GM19452 (cell line): ENCODE measurements around the gene IGLL1.
"Not testable (repeated sequence)": the region's sequence is repeated elsewhere in the genome, so short reads cannot be mapped to it uniquely, and the experiment has no call there.

Experiments used
- ATAC-seq: cut with Tn5 transposase; IDR thresholded peaks from one replicate; pipeline ENCODE4 v1.9.1; 2021; ENCODE audit not compliant: unreplicated experiment

Gene IGLL1

DNA sequence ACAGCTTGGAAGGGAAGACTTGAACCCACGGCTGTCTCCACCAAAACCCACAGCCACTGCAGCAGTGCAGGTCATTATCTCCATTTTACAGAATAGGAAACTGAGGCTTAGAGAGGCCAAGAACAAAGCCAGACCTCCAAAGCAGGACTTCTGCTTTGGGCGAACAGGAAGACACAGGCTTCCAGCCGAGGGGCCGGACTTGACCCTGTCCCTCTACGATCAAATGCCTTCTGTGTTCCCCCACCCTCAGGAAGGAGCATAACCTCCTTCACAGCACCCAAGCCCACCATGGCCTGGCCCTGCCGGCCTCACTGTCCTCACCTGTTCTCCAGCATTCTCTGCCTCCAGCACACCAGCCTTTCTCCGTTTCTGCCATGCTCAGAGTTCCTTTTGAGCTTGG is 15.8 kb downstream of the IGLL1 start:
- no peak for ATAC-seq

DNA sequence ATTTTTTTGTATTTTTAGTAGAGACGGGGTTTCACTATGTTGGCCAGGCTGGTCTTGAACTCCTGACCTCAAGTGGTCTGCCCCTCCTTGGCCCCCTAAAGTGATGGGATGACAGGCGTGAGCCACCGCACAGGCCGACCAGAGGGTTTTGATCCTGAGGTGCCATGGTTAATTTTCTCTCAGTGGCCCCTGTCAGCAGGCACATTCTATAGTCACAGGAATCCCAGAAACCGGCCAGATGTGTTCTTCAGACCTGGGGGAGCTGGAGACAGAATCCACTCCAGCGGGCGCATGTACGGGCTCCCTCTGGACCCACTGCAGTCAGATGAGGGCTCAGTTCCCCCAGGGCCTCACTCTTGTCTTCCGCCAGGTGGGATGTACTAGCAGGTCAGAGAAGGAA is 17.0 kb downstream of the IGLL1 start:
- no peak for ATAC-seq

DNA sequence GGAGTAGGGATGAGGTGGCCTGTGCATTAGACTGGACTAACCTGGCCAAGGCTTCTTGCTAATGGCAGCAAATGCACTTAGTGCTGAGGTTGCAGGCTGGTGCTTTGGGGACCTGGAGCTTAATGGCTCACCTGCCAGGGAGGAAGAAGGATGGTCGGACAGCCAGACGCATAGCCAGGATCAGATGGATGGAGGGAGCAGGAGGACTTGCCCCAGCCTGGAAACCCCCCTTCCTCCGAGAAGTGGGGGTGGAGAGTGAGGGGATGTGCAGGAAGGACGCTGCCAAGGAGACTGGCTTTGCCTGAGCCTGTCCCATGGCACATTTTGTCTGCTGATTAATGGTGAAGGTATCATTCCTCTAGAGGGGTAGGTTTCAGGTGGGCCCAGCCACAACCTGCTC is 17.9 kb downstream of the IGLL1 start:
- ATAC-seq = no peak

DNA sequence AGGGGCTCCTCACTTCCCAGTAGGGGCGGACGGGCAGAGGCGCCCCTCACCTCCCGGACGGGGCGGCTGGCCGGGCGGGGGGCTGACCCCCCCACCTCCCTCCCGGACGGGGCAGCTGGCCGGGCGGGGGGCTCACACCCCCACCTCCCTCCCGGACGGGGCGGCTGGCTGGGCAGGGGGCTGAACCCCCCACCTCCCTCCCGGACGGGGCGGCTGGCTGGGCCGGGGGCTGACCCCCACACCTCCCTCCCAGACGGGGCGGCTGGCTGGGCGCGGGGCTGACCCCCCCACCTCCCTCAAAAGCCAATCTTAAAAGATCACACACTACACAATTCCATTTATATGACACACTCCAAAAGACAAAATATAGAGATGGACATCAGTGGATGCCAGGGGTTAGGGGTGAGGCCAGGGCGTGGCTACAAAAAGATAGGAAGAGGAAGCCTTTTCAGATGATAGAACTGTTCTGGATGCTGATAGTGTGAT is 19.0 kb downstream of the IGLL1 start:
- not testable (repeated sequence) for ATAC-seq

DNA sequence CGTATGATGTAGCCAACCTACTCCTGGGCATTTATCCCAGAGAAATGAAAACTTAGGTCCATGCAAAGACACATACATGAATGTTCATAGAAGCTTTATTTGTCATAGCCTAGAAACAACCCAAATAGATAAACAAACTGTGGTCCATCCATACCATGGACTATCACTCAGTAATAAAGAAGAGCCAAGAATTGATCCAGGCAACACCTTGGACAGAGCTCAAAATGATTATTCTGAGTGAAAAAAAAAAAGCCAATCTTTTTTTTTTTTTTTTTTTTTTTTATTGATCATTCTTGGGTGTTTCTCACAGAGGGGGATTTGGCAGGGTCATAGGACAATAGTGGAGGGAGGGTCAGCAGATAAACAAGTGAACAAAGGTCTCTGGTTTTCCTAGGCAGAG is 19.9 kb downstream of the IGLL1 start:
- not testable (repeated sequence) for ATAC-seq

DNA sequence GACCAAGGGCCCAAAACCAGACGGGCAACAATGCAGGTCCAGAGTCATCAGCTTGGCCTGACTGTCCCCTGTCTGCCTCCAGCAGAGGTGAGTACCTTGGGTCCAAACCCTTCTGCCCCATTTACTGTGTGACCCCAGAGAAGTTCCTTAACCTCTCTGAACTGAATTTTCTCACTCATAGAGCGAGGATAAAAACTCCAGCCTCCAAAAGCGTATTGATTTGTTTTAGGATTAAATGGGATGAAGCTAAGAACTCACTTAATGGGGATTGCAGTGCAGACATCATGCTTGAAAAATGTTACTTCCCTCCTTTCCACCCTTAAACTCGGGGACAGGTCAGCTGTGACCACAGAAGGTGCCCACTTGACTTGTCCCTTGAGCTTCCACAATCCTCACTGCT is 22.6 kb downstream of the IGLL1 start:
- ATAC-seq = no peak

DNA sequence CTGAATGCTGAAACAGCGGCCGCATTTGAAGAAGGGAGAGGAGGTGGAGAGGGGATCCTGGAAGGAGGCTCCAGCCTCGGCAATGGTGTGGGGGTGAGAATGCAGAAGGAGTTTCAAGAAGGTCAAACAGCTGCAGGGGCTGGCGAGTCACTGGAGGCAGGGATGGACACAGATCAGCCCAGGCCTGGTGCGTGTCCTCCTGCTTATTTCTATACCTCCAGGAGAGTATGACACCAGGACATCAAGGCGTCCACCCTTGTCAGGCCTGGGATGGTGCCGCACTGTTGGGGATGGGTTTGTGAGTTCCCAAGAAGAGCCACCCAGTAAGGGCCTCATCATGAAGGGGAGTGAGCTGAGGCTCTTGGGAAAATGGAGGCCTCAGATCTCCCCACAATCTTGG is 23.1 kb downstream of the IGLL1 start:
- no peak for ATAC-seq

DNA sequence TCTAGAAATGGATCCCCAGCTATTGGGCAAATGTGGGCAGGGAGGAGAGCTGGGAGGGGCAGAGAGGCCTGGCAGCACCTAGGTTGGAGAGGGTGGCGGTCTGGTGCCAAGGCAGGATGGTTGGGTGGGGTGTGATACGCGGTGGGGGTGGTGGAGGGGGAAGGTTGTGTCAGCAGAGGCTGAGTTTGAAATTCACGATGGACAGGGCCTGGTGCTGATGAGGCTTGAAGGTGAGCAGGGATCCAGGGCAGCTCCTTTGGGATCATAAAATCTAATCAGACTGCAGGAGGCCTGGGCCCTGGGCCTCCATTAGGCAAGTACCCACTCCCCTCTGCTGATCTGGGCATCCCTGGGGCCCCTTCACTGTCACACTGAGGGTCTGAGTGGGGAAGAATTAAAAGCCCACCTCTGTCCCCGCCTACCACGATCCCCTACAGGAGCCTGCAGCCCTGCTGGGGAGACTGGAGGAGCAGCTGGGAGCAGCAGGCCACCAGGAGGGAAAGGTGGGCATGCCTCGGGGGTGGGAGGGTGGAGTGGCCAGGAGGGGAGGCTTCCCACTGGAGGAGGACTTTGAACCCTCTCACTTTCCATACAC is 24.0 kb downstream of the IGLL1 start:
- no peak for ATAC-seq

DNA sequence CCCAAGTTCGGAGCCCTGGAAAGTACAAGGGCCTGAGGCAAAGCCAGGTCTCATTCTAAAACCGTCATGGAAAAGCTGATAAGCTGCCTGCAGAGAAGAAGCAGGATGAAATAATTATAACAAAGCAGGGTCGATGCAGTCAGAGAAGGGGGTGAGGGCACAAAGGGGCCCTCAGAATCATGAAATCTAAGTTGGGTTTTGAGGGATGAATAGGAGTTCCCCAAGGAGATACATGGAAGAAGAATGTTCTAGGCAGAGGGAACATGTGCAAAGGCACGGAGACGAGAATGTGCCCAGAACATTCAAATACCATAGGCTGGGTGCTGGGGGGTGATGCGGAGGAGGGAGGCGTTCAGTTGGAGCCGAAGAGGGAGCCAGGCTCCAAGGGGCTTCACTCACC is 25.0 kb downstream of the IGLL1 start:
- ATAC-seq = no peak

DNA sequence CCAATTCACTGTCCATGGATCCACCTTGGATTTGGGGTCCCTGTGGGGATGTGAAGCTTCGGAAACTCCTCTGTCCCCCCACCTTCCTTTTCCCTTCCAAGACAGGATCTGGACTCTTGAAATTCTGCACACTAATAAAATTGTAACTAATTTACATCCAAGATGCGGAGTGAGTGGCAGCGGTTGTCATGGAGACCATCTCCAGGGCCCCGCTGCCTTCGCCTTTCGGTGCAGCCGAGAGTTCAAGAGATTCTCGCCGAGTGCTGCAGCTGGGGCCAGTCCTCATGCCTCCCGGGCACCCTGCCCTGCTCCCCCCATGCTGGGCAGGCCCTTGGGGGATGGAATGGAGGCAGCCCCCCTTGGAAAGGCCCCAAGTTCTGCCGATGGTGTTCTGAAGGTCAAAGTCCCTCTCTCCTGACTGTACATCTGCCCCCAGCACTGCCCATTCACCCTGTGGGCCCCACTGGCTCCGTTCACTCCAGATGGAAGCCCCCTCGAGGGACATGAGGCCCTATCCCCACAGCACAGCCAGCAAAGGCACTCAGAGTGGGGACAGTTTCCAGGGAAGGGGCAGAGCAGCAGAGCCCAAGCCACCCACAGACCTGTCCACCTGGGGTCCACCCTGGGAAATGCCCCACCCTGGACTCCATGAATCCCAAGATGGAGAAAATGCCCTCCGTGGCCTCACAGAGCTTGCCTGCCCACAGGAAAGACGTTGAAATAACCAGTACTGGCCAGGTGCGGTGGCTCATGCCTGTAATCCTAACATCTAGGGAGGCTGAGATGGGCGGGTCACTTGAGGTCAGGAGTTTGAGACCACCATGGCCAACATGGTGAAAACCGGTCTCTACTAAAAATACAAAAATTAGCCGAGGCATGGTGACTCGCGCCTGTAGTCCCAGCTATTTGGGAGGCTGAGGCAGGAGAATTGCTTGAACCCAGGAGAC is 25.9 kb downstream of the IGLL1 start:
- ATAC-seq = no peak

DNA sequence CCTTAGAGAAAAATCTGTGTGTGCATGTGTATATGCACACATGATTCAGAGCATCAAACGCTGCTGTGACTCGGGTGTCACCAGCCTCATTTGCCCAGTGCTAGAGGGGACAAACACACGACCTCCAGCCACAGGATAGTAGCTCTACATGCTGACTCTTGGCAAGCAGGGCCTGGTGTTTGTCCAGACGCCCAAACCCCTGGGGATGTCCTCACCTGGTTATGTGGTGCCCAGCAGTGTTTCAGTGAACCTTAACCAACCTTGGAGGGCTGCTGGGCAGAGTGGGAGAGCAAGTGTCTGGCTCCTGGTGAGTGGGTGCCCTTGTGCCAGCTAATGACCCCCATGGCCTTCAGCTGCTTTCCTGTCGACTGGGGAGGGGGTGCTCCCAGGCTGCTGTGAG is 26.7 kb downstream of the IGLL1 start:
- ATAC-seq = no peak

DNA sequence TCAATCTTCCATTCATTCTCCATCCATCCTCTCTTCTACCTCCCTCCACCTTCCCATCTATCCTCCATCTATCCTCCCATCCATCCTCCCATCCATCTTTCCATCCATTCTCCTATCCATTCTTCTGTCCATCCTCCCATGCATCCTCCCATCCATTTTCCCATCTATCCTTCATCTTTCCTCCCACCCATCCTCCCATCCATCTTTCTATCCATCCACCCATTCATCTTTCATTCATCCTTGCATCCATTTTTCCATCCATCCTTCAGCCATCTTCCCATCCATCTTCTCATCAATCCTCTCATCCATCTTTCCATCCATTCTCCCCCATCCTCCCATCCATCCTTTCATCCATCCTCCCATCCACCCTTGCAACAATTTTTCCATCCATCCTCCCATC is 27.5 kb downstream of the IGLL1 start:
- ATAC-seq = no peak

DNA sequence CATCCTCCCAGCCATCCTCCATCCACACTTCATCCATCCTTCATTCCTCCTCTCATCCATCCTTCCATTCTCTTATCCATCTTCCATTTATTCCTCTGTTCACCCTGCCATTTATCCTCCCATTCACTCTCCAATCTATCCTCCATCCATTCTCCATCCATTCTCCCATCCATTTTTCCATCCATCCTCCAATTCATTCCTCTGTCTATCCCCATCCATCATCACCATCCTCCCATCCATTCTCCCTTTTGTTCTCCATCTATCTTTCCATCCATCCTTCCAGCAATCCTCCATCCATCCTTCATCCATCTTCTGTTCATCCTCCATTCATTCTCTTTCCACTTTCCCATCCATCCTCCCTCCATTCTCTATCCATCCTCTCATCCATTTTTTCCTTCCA is 28.7 kb downstream of the IGLL1 start:
- ATAC-seq = no peak

DNA sequence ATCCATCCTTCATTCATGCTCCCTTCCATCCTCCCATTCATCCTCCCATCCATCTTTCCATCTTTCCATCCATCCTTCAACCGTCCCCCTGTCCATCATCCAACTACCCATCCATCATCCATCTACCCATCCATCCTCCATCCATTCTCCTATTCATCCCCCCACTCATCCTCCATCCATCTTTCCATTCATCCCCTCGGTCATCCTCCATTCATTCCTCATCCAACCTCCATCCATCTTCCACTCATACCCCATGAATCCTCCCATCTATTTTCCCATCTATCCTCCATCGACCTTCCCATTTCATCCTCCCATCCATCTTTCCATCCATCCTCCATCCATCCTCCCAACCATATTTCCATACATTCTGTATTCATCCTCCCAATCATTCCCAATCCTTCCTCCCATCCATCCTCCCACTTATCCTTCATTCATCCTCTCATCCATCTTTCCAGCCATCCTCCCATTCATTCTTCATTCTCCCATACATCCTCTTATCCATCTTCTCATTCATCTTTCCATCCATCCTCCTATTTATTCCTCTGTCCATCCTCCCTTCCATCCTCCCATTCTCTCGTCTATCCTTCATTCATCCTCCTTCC is 29.9 kb downstream of the IGLL1 start:
- ATAC-seq = no peak

DNA sequence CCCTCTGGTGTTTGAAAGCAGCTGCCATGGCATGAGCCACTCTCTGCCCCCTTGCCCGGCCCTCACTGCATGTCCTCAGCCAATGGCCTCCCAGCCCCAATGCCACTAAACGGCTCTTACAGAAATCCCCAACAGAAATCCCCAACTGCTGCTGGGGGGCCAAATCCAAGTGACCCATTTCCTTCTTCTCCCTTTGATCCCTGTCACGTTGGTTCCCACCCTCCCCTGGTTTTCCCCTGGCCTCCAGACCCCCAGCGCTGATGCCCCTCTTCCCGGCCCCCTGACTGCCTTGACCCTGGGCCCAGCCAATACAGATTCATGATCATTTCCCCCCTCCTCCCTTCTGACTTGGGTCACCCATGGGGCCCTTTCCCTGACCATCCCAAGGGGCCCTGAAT is 30.9 kb downstream of the IGLL1 start:
- ATAC-seq = no peak

DNA sequence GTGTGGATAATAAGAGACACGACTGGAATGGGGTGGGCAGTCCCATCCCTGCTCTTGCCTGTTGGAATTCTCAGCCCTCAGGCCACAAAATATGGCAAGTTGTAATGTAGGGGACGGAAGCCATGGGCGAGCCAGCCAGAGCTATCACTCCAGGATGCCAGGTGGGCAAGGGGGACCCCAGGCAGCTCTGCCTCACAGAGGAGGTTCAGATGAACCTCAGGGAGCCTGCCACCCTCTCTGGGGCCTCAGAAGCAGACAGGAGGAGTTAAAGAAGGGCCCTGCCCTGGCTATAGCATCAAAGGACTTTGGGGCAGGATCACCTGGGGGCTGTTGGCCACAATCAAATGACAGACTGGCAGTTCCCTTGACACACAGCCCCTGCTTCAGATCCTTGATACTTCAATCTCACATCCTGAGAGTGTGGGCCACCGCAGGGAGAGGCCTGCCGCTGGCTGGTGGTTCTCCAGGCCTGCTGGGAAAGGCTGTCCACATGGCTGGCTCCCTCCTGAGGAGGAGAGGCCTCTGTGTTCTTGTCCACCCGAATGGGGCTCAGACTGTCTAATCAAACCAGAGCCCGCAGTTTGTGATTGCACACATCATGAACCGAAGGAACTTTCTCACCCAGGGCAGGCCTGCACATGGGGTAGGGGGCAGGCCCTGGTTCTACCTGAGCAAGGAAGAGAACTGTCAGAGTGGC is 31.4 kb downstream of the IGLL1 start:
- ATAC-seq = no peak

DNA sequence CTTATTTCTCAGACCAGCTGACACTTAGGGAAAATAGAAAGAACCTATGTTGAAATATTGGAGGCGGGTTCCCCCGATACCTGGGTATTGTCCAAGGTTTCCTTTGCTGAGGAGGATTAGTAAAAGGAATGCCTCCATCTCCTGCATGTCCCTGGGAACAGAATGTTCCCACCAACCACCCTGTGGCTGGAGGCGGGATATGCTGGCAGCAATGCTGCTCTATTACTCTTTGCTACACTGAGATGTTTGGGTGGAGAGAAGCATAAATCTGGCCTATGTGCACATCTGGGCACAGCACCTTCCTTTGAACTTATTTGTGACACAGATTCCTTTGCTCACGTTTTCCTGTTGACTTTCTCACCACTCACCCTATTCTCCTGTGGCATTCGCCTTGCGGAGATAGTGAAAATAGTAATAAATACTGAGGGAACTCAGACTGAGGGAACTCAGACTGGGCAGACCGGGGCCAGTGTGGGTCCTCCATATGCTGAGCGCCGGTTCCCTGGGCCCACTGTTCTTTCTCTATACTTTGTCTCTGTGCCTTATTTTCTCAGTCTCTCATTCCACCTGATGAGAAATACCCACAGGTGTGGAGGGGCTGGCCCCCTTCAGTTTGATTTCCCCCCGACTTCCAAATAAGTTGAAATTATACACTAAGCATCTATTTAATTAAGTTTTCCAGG is 32.1 kb downstream of the IGLL1 start:
- no peak for ATAC-seq

DNA sequence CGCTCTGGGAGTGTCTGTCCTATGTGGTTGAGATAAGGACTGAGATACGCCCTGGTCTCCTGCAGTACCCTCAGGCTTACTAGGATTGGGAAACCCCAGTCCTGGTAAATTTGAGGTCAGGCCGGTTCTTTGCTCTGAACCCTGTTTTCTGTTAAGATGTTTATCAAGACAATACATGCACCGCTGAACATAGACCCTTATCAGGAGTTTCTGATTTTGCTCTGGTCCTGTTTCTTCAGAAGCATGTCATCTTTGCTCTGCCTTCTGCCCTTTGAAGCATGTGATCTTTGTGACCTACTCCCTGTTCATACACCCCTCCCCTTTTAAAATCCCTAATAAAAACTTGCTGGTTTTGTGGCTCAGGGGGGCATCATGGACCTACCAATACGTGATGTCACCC is 32.7 kb downstream of the IGLL1 start:
- ATAC-seq = not testable (repeated sequence)

DNA sequence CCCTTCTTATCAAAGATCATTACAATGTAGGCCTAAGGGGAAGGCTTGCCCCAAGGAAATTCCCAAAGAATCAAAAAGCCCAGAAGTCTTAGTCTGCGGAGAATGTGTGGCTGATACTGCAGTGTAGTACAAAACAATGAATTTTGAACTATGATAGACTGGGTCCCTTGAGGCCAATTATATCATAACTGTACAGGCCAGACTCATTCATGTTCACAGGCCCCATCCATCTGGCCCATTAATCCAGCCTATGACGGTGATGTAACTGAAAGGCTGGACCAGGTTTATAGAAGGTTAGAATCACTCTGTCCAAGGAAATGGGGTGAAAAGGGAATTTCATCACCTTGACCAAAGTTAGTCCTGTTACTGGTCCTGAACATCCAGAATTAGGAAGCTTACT is 35.2 kb downstream of the IGLL1 start:
- no peak for ATAC-seq

DNA sequence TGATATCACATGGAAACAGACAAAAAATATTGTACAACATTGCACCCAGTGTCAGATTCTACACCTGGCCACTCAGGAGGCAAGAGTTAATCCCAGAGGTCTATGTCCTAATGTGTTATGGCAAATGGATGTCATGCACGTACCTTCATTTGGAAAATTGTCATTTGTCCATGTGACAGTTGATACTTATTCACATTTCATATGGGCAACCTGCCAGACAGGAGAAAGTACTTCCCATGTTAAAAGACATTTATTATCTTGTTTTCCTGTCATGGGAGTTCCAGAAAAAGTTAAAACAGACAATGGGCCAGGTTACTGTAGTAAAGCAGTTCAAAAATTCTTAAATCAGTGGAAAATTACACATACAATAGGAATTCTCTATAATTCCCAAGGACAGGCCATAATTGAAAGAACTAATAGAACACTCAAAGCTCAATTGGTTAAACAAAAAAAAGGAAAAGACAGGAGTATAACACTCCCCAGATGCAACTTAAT is 36.5 kb downstream of the IGLL1 start:
- ATAC-seq = not testable (repeated sequence)

DNA sequence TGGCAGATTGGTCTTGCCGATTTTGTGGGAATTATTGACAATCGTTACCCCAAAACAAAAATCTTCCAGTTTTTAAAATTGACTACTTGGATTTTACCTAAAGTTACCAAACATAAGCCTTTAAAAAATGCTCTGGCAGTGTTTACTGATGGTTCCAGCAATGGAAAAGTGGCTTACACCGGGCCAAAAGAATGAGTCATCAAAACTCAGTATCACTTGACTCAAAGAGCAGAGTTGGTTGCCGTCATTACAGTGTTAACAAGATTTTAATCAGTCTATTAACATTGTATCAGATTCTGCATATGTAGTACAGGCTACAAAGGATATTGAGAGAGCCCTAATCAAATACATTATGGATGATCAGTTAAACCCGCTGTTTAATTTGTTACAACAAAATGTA is 37.2 kb downstream of the IGLL1 start:
- ATAC-seq = no peak
